ACHN (cell line): ENCODE results near the gene TRPV4.

Experiments
- DNase-seq: peaks from one replicate; pipeline ENCODE4 v3.0.0-alpha.2; 2015
- in situ Hi-C: cut with HindIII; loops from 2 replicates; pipeline ENCODE4 v1.10.0; 2017; ENCODE audit warnings: low sequenced_read_pairs, low pct_ligation_motif_present, low pct_unique_long_range_greater_than_20kb

Gene TRPV4

GRCh38 chr12:109771746-109772621 is 61.2 kb downstream of the TRPV4 start:
- no peak for DNase-seq
- in situ Hi-C loops = no loop called here

- DNase-seq = no peak
- in situ Hi-C loops = no loop called here
Observed at GRCh38 chr12:109770861-109771670, 62.1 kb downstream of the TRPV4 start.

- no peak for DNase-seq
- in situ Hi-C loops = no loop called here
Observed at GRCh38 chr12:109770104-109770860, 62.9 kb downstream of the TRPV4 start.

GRCh38 chr12:109768901-109769670 is 64.1 kb downstream of the TRPV4 start:
- in situ Hi-C loops = no loop called here
- no peak for DNase-seq

- in situ Hi-C loops = no loop called here
- no peak for DNase-seq
Observed at GRCh38 chr12:109767991-109768900, 65.0 kb downstream of the TRPV4 start.

- in situ Hi-C loops = no loop called here
- no peak for DNase-seq
Observed at GRCh38 chr12:109767456-109767855, 65.7 kb downstream of the TRPV4 start.

- in situ Hi-C loops = no loop called here
- DNase-seq = no peak
Observed at GRCh38 chr12:109766251-109766778, 66.9 kb downstream of the TRPV4 start.

GRCh38 chr12:109765446-109765810 is 67.8 kb downstream of the TRPV4 start:
- no peak for DNase-seq
- in situ Hi-C loops = no loop called here

GRCh38 chr12:109764776-109765445 is 68.3 kb downstream of the TRPV4 start:
- no peak for DNase-seq
- in situ Hi-C loops = no loop called here

- in situ Hi-C loops = no loop called here
- peak; percentile 12 for DNase-seq
Observed at GRCh38 chr12:109764123-109764522, 69.1 kb downstream of the TRPV4 start.

- in situ Hi-C loops = no loop called here
- no peak for DNase-seq
Observed at GRCh38 chr12:109763201-109763841, 69.9 kb downstream of the TRPV4 start.

GRCh38 chr12:109762673-109763191 is 70.5 kb downstream of the TRPV4 start:
- DNase-seq = no peak

GRCh38 chr12:109762071-109762672 is 71.0 kb downstream of the TRPV4 start:
- in situ Hi-C loops = no loop called here
- DNase-seq = no peak

More at GRCh38 chr12:109762673-109763191, 70.5 kb downstream of the TRPV4 start:
- in situ Hi-C loops = no loop called here

- DNase-seq = no peak
- in situ Hi-C loops = no loop called here
Observed at GRCh38 chr12:109760930-109761921, 72.0 kb downstream of the TRPV4 start.
